GM19099 (cell line): ENCODE measurements around the gene RFNG.

Experiments
- POLR2A ChIP-seq: IDR thresholded peaks from 3 replicates; pipeline ENCODE4 v1.6.1; 2011; ENCODE audit warnings: low read depth; ENCODE audit not compliant: insufficient read length; ENCODE audit errors: extremely low read depth

The RFNG gene

DNA sequence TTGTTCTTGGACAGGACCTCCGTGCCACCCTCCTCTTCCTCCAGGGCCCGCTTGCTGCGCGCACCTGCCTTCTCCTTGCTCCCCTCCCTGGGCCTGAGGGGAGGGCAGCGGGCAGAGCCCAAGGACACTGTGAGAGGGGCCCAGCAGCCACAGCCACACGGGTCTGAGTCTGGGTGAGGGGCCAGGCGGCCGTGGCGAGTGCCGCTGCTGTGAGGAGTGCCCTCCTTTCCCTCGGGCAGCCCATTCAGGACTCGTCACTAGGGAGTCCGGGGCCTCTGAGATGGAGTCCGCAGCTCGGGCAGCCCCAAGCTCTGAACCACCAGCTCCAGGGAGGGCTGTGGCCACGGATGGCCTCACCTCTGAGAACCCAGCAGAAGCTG is 8.4 kb upstream of the RFNG start:
- no peak for TF ChIP-seq POLR2A

GRCh38 chr17:82059272-82060000 is 7.8 kb upstream of the RFNG start:
- no peak for TF ChIP-seq POLR2A

- TF ChIP-seq POLR2A = no peak
Measured at GRCh38 chr17:82058855-82059249, 7.2 kb upstream of the RFNG start.

DNA sequence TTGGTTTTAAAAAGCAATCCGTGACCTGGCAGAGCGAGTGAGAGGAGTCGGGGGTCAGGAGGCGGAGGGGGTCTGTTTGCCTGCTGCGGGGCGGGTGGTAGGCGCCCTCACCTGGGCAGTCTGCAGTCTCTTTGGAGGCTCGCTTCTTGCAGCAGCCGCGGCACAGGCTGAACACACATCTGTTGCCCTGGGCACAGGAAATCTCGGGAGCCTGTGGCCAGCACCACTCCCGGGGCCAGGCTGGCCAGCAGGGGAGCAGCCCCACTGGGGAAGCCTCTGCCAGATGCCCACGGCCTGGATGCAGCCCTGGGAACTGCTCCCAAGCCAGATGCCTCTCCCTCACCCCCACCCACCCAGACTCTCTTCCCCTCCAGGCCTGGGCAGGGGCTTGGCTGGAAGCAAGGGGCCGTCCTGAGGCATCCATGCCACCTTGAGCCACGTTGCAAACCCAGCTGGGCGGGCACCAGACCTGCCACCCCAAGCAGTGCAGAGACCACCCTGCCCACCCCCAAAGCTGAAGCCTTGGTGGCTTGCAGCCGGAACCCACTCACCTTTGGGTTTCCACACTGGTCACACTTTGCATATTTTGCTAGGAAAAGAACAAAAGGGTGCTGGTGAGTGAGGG is 6.7 kb upstream of the RFNG start:
- no peak for TF ChIP-seq POLR2A

- no peak for TF ChIP-seq POLR2A
Measured at GRCh38 chr17:82056729-82057621, 5.4 kb upstream of the RFNG start.

GRCh38 chr17:82055965-82056728 is 4.5 kb upstream of the RFNG start:
- no peak for TF ChIP-seq POLR2A

DNA sequence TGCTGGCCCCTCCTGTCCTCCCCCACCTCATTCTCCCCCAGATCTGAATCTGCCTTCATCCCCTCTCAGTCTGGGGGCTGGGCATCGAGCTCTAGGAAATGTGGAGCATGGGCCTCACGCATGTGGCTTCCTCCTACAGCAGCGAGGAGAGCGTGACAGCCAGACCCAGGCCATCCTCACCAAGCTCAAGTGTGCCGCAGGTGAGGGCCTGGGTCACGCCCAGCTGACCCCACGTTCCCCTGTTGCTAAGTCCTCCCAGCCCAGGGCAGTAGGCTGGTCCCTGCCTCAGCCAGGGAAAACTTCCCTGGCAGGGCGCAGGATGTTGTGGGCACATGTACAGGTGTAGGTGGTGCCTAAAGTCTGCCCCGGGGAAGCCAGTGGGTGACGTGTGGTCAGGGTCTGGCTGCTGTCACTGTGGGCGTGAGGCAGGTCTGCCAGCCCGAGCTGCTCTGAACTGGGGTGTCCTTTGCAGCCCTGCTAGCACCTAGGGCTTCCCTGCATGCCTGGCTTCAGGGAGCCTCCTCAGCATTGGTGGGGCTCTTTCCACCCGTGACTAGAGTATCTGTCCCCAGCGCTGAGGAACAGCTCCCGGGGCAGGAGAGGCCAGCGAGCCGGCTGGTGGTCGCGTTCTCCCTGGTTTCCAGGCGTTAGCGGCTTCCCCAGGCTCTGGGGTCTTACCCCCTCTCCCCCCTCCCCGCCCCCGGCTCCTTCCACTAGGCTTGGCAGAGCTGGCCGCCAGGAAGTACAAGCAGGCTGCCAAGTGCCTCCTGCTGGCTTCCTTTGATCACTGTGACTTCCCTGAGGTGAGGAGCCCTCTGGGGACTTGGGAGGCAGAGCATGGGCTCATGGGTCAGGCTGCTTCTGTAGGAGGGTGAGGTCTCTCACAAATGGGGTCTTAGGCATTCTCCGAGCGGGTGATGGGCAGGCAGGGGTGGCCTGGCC is 3.7 kb upstream of the RFNG start:
- no peak for TF ChIP-seq POLR2A

DNA sequence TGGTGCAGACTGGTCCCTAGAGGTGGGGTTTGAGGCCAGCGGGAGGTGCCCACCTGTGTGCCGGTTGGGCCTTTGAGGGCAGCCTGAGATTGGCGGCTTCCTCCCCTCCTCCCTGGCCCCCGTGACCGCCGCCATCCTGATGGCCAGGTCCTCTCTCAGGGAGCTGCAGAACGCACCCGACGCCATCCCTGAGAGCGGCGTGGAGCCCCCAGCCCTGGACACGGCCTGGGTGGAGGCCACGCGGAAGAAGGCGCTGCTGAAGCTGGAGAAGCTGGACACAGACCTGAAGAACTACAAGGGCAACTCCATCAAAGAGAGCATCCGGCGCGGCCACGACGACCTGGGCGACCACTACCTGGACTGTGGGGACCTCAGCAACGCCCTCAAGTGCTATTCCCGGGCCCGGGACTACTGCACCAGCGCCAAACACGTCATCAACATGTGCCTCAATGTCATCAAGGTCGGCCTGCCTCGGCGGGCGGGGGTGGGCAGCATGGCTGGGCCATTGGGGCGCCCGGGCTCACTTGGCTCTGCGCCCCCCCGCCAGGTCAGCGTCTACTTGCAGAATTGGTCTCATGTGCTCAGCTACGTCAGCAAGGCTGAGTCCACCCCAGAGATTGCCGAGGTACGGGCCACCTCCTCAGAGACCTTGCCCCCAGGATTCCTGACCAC is 2.9 kb upstream of the RFNG start:
- no peak for TF ChIP-seq POLR2A

GRCh38 chr17:82053556-82054263 is 2.1 kb upstream of the RFNG start:
- TF ChIP-seq POLR2A = no peak

- TF ChIP-seq POLR2A = no peak
Measured at GRCh38 chr17:82053130-82053529, 1.5 kb upstream of the RFNG start.

GRCh38 chr17:82052638-82053059 is 1.0 kb upstream of the RFNG start:
- TF ChIP-seq POLR2A = no peak

DNA sequence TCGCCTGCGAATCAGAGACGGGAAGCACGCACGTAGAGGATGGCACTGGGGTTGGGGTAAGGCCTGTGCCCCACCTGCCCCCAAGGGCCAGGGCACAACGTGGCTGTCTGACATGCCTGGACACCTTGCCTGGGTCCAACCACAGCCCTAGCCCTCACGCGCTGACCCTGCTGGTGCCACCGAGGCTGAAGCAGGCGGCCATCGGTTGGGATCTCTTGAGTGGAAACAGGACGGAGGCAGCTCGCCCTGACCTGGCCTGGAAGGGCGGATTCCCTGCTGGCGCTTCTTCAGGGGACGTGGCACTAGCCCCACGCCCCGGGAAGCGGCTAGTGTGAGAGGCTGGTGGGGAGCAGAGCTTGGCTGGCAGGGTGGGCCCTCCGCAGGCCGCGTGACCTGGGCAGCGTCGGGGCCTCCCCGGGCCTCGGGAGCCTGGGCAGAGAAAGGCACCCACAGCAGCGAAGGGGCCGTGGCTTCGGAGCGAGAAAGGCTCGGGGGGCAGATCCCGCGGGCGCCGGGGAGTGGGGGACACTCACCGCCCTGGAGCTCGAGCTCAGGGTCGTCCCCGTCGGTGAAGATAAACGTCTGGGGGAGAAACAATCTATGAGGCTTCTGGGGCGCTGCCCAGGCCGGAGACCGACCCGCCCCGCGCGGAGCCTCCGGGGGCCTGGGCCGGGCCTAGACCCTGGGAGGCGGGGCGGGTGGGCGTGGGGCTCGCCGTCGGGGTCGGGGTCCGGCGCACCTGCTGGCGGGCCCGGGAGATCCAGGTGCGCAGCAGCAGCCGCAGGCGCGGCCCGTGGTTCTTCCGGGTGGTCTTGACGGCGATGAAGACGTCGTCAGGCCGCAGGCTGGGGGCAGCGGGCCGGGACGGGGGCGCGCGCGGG is 610 bp downstream of the RFNG start:
- TF ChIP-seq POLR2A = no peak
